Fibroblast of gingiva (primary cell): ENCODE measurements around the gene GRB10.
A peak's percentile ranks its signal among the peaks of the same experiment; 100 is the strongest.

ENCODE experiments used
- DNase-seq: peaks from one replicate; pipeline ENCODE4 v3.0.0-alpha.2; 2011; ENCODE audit warnings: low read depth

The GRB10 gene

DNA sequence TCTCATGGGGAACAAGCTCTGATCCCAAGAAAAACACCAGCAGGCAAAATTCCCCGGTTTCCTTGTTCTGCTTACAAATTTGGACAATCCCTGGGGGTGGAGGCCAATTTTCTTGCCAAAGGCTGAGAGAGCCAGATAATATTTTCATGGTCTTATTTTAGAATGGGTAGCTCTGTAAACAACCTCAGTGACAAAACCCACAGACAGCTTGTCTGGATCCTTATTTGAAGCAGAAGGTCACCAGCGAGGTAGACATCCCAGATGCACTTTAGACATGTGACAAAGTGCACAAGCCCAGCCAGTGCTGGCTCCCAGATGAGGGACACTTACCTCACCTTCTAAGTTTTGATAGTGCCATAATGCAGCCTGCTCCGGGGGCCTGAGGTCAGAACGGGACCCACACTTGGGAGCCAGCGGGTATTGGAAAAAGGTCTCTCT lies 114.9 kb downstream of the GRB10 start:
- peak; percentile 46 for DNase-seq

GRCh38 chr7:50667338-50667737 lies 115.4 kb downstream of the GRB10 start:
- DNase-seq, result no peak

DNA sequence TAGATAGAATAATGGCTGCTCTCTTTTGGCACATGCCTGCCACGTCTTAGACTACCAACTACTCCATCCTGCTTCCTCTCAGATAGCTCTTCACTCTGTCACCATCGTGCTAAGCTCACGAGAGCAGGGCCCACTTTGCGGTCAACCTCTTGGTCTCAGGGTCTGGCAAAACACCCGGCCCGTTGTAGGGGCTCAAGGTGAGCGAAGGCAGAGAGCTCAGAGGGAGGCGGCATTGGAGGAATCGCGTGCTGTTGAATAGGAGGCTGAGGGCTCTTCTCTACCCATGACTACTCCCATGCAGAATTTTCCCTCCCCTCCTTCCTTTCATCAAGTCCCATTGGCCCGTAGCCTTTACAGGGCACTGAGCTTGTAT lies 116.6 kb downstream of the GRB10 start:
- no peak for DNase-seq

DNA sequence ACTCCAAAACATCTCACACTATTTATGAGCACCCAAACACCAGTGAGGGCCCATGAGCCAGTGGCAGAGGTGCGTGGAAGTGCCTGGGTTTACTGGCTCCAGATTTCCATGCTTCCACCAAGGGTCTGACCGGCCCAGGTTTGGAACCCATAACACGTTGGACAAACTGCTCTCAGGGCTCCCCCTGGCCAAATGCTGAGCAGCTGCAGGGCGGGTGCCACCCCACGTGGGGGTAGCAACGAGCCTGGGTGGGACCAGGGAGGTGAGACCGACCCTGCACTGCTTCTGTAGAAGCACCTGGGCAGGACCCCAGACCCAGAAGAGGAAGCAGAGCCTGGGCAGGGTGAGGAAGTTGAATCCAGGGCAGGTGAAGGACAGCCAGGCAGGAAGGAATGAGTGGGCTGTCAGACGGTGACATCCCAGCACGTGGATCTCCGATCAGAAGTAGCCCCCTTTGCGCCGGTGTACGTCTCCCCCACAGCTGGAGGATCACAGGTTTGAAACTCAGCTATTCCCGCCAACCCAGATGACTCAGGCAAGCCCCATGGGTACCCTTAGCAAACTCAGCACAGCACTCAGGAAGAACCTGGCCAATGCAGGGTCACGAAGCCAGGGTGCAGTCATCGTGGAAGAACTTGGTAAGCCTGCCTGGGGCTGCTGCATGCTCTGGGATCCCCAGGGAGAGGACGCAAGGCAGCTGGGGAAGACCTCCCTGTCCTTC lies 117.1 kb downstream of the GRB10 start:
- no peak for DNase-seq

GRCh38 chr7:50664937-50665336 lies 117.8 kb downstream of the GRB10 start:
- DNase-seq, result no peak

GRCh38 chr7:50664461-50664922 lies 118.2 kb downstream of the GRB10 start:
- peak; percentile 24 for DNase-seq

DNA sequence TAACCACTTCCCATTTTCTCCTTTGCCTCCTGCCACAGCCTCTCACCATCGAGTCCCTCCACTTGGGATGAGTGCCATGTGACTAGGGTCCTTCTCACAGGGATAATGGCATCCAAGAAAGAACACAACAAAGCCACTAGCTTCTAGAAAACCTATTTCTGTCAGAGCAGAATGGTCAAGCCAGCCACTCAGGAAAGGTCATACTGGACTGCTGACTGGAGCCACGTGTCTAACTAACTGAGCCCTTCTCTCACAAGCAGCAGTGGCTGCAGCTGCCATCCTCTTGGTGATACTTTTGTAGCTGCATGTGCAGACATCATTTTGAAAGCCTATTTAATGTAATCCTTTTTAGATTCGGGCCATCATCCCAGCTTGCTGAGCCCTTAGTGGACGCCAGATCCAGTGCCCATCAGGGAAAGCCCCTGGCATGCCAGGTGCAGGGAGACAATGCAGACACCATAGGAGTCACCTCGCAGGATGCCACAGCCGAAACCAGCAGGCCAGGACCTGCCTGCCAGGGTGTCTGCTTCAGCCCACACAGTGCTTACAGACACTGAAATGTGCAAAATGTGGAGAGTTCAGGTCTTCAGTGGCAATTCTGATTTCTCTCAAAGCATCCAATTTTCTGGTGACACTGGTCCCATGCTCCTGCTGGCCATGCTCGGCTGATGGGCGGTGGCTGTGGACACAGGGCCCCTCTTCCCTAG lies 119.1 kb downstream of the GRB10 start:
- no peak for DNase-seq

DNA sequence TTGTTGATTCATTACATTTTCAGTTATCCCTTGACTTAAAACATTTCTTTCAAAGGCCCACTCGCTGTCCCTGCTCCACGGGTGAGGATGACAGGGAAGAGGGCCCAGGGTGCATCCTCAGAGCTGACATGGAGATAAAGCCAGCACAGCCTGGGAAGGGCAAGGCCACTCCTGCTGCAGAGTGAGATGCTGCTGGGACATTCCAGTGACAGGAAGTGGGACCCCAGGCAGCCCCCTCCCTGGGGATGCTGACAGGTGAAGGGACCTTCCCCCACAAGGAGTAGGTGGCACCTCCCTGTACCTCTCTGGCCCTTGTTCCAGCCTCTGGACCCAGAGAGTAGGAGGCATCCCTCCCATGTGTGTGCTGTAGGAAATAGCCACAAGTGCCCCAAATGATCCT lies 119.7 kb downstream of the GRB10 start:
- no peak for DNase-seq

DNA sequence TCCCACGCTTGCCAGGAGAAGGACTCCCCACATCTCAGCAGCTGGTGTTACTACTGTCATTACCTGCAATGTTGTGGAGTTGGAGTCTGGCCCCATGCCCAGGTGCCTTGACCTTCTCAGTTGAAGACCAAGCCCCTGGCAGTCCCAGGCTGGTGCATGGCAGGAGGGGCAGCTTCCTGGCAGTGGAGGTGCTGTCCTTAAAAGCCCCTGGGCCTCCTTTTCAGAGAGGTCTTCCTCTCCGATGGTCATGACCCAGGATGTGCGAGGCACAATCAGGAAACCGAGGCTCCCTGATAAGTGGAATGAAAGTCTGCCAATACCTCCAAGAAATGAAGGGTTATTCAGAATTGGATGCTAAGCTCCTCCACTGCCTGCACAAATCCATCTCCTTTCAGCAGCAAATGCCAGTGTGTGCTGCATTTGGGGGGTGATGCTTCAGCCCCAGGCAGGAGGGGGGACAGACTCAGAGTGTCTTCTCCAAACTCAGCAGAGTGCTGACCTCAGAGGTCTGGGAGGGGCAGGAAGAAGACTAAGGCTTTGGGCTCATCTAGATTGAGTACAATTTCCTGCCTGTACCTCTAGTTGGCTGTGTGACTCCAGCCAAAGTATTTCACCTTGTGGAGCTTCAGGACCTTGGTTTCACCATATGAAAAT lies 120.5 kb downstream of the GRB10 start:
- no peak for DNase-seq

- DNase-seq, result no peak
Observed at GRCh38 chr7:50661345-50662040, 121.2 kb downstream of the GRB10 start.

DNA sequence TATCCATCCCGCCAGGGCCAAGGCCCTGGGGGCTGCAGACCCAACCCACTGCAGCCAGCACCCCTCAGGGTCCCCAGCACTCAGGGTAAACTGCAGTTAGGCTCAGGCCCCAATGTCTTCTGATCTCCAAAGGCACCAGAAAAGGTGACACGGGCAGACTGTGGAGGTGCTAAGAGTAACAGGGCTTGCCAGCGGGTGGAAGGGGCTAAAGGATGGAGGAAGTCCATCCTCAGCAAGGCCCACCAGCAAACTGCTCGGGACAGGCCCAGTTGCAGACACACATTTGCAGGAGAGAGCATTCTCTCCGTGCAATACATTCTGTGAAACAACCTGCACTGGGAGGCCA lies 121.9 kb downstream of the GRB10 start:
- DNase-seq, result no peak

- no peak for DNase-seq
Observed at GRCh38 chr7:50660040-50660829, 122.5 kb downstream of the GRB10 start.

- no peak for DNase-seq
Observed at GRCh38 chr7:50659329-50659965, 123.2 kb downstream of the GRB10 start.

- DNase-seq, result no peak
Observed at GRCh38 chr7:50658696-50659095, 124.0 kb downstream of the GRB10 start.

DNA sequence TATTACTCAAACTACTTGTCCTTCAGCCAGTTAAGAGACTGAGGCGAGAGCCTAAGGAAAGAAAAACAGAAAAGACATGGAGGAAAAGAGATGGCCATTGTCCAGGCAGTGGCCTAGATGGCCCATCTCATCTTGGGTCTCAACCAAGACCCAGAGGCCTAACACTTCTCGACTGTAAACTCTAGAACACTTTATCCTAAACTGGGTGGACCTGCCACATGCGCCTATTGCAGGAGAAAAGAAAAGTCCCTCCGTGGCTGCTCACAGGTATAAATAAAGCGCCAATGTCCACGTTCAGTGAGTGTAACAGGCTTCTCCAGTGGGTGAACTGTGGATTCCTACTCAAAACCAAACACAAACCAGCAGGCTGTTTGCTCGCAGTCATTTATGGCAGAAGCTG lies 124.8 kb downstream of the GRB10 start:
- no peak for DNase-seq

DNA sequence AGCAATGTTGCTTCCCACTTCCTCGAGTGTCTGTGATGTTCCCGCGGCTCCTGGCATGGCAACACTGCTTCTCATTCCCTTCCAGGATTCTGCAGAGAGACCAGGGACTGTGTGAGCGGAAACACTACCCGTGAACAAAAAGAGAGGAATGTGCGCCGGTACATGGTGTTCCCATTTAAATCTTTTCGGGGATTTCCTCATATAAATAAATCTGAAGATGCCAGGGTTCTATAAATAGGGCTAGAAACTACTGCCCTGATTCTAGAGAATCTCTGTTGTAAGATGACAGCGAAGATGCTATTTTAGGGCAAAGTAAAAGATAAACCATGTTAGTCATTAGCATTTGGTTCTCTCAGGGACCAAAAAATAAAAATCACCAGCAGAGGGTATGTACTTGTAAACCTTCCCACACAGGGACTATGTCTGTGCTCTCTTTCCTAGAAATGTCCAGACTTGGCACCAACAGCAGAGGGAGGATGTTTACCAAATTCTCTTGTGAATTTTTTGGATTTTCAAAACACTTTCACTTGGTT lies 125.3 kb downstream of the GRB10 start:
- peak; percentile 97 for DNase-seq

GRCh38 chr7:50656141-50656895 lies 126.4 kb downstream of the GRB10 start:
- no peak for DNase-seq

DNA sequence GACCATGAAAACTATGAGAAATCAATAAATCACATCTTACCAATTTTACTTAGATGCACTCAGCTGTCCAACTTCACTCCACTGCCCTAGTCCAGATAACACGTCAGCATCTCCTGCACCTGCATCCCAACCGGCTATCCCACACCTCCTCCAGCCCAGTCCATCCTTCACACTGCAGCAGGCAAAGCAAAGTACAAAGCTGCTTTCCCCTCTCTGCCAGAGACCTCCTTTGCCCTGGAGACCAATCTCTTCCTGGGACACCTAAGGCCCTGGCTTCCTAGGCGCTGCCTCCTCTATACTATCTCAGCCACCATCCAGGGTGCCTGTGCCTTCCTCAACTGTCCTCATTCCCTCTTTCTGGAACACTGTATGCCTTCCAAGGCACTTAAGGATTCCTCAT lies 127.2 kb downstream of the GRB10 start:
- DNase-seq, result no peak

- DNase-seq, result no peak
Observed at GRCh38 chr7:50655020-50655419, 127.7 kb downstream of the GRB10 start.

DNA sequence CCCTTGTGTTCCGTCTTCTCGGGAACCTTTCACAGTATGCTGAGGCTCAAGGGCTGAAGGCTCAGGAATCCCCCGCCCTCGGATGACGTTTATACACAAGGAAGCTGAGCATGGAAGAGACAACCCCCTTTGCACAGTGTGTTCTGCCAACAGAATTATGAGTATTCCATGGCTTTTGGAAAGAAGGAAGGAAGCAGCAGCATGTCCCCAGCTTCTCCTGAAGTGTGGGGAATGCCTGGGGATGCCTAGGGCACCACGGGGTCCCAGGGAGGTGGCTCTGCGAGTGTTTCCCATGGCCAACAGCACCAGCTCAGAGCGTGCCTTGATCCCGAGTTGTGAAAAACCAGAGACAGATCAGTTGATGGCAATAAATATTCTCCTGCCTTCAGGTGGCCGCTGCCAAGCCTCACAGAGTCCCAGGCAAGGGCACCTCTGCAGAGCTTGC lies 128.7 kb downstream of the GRB10 start:
- peak; percentile 72 for DNase-seq
